WTC11 (cell line): ENCODE results near the gene DAPK1. TPM values are rescaled to one million over a fixed set of nuclear protein-coding genes. Genes with fewer than 3 reads are reported as not detected.

Experiments used
- ATAC-seq: fragments of 200-7000 bp; cut with Tn5 transposase; 2 replicates; pipeline ENCODE4 v1.10.0; 2021; ENCODE audit warnings: mild to moderate bottlenecking, moderate library complexity
- CTCF ChIA-PET: fragments of 300-600 bp; sonication (Branson Sonifier 250); formaldehyde crosslinking; loops from one replicate; lab custom pipeline; 2021; ENCODE audit warnings: antibody characterized with exemption; lab: Charles Lee
- POLR2A ChIA-PET: fragments of 350-600 bp; sonication (Branson Sonifier 250); formaldehyde crosslinking; loops from one replicate; lab custom pipeline; 2021; ENCODE audit warnings: antibody characterized with exemption; lab: Charles Lee
- DNase-seq: peaks from one replicate; pipeline ENCODE4 v3.0.0; 2021; ENCODE audit warnings: low spot score
- H3K27ac Mint-ChIP-seq: 2 replicates; pipeline ENCODE4 v1.8.0; 2021; ENCODE audit warnings: mixed read lengths
- H3K27me3 Mint-ChIP-seq: 2 replicates; pipeline ENCODE4 v1.8.0; 2021; ENCODE audit warnings: low read depth, mild to moderate bottlenecking, moderate library complexity, mixed read lengths
- H3K36me3 Mint-ChIP-seq: 2 replicates; pipeline ENCODE4 v1.8.0; 2021; ENCODE audit warnings: mixed read lengths
- H3K4me1 Mint-ChIP-seq: 2 replicates; pipeline ENCODE4 v1.8.0; 2022; ENCODE audit warnings: mixed read lengths
- H3K4me3 Mint-ChIP-seq: 2 replicates; pipeline ENCODE4 v1.8.0; 2021; ENCODE audit warnings: mild to moderate bottlenecking, moderate library complexity, mixed read lengths
- H3K9me3 Mint-ChIP-seq: 2 replicates; pipeline ENCODE4 v1.8.0; 2021; ENCODE audit warnings: mixed read lengths
- ATF2 ChIP-seq: sonication (generic); formaldehyde crosslinking; IDR thresholded peaks from 2 replicates; pipeline ENCODE4 v1.8.1; 2022; ENCODE audit warnings: low read depth, missing genetic modification reagents, borderline replicate concordance
- ATF3 ChIP-seq: sonication (generic); formaldehyde crosslinking; conservative IDR thresholded peaks from 2 replicates; pipeline ENCODE4 v1.8.1; 2022; ENCODE audit warnings: mild to moderate bottlenecking, missing genetic modification reagents
- CBFB ChIP-seq: sonication (generic); formaldehyde crosslinking; IDR thresholded peaks from 2 replicates; pipeline ENCODE4 v1.8.1; 2022; ENCODE audit warnings: mild to moderate bottlenecking, low read depth, missing genetic modification reagents
- CREM ChIP-seq: sonication (generic); formaldehyde crosslinking; IDR thresholded peaks from 2 replicates; pipeline ENCODE4 v1.8.1; 2022; ENCODE audit warnings: mild to moderate bottlenecking, missing genetic modification reagents, moderate library complexity
- E2F1 ChIP-seq: sonication (generic); formaldehyde crosslinking; IDR thresholded peaks from 2 replicates; pipeline ENCODE4 v1.8.0; 2022; ENCODE audit warnings: mild to moderate bottlenecking, missing genetic modification reagents
- ELF4 ChIP-seq: sonication (generic); formaldehyde crosslinking; IDR thresholded peaks from 2 replicates; pipeline ENCODE4 v1.8.1; 2022; ENCODE audit warnings: low read depth, mild to moderate bottlenecking, moderate library complexity, missing genetic modification reagents
- ERG ChIP-seq: fragments of 250-450 bp; sonication (Bioruptor Pico); IDR thresholded peaks from 2 replicates; pipeline ENCODE4 v1.8.0; 2021; ENCODE audit warnings: mild to moderate bottlenecking
- ETV6 ChIP-seq: sonication (generic); formaldehyde crosslinking; IDR thresholded peaks from 2 replicates; pipeline ENCODE4 v1.8.1; 2022; ENCODE audit warnings: mild to moderate bottlenecking, missing genetic modification reagents
- HMGA2 ChIP-seq: fragments of 250-450 bp; sonication (Bioruptor Pico); IDR thresholded peaks from 2 replicates; pipeline ENCODE4 v1.4.0; 2021; ENCODE audit warnings: mild to moderate bottlenecking, moderate library complexity
- JAZF1 ChIP-seq: fragments of 250-450 bp; sonication (Bioruptor Pico); IDR thresholded peaks from 2 replicates; pipeline ENCODE4 v1.9.0; 2021; ENCODE audit warnings: moderate library complexity, mild to moderate bottlenecking, inconsistent platforms
- KAT7 ChIP-seq: sonication (generic); formaldehyde crosslinking; IDR thresholded peaks from 2 replicates; pipeline ENCODE4 v1.8.1; 2023; ENCODE audit warnings: missing genetic modification reagents, mild to moderate bottlenecking, borderline replicate concordance
- MLX ChIP-seq: sonication (generic); formaldehyde crosslinking; IDR thresholded peaks from 2 replicates; pipeline ENCODE4 v1.8.1; 2023; ENCODE audit warnings: mild to moderate bottlenecking, missing genetic modification reagents, moderate library complexity
- MXD4 ChIP-seq: fragments of 250-450 bp; sonication (Bioruptor Pico); IDR thresholded peaks from 2 replicates; pipeline ENCODE4 v1.8.0; 2021; ENCODE audit warnings: mild to moderate bottlenecking, moderate library complexity, borderline replicate concordance
- NFATC4 ChIP-seq: fragments of 250-450 bp; sonication (Bioruptor Pico); IDR thresholded peaks from 2 replicates; pipeline ENCODE4 v1.9.0; 2021; ENCODE audit warnings: mild to moderate bottlenecking
- NFYB ChIP-seq: sonication (generic); formaldehyde crosslinking; conservative IDR thresholded peaks from 2 replicates; pipeline ENCODE4 v1.8.0; 2022; ENCODE audit warnings: low read depth, missing genetic modification reagents
- NR2C2 ChIP-seq: sonication (generic); formaldehyde crosslinking; IDR thresholded peaks from 2 replicates; pipeline ENCODE4 v1.8.0; 2022; ENCODE audit warnings: mild to moderate bottlenecking, missing genetic modification reagents
- OVOL2 ChIP-seq: fragments of 250-450 bp; sonication (Bioruptor Pico); IDR thresholded peaks from 2 replicates; pipeline ENCODE4 v1.9.0; 2021; ENCODE audit warnings: mild to moderate bottlenecking, borderline replicate concordance
- USF1 ChIP-seq: sonication (generic); formaldehyde crosslinking; IDR thresholded peaks from 2 replicates; pipeline ENCODE4 v1.8.0; 2022; ENCODE audit warnings: mild to moderate bottlenecking, missing genetic modification reagents
- ZBTB43 ChIP-seq: sonication (generic); formaldehyde crosslinking; IDR thresholded peaks from 2 replicates; pipeline ENCODE4 v1.8.1; 2023; ENCODE audit warnings: mild to moderate bottlenecking, missing genetic modification reagents
- ZNF263 ChIP-seq: sonication (generic); formaldehyde crosslinking; IDR thresholded peaks from 2 replicates; pipeline ENCODE4 v1.8.1; 2022; ENCODE audit warnings: low read depth, mild to moderate bottlenecking, moderate library complexity, missing genetic modification reagents
- ZNF396 ChIP-seq: fragments of 250-450 bp; sonication (Bioruptor Pico); IDR thresholded peaks from 2 replicates; pipeline ENCODE4 v1.8.0; 2021; ENCODE audit warnings: mild to moderate bottlenecking, moderate library complexity, borderline replicate concordance
- ZNF532 ChIP-seq: fragments of 250-450 bp; sonication (Bioruptor Pico); IDR thresholded peaks from 2 replicates; pipeline ENCODE4 v1.9.0; 2021; ENCODE audit warnings: mild to moderate bottlenecking, borderline replicate concordance
- ZSCAN18 ChIP-seq: fragments of 250-450 bp; sonication (Bioruptor Pico); IDR thresholded peaks from 2 replicates; pipeline ENCODE4 v2.1.2; 2022; ENCODE audit warnings: mild to moderate bottlenecking, moderate library complexity
- total RNA-seq: library from RNA; stranded (reverse); gene quantifications from 3 replicates; pipeline ENCODE4 v1.2.3, GENCODE V29; 2021

The DAPK1 gene
- total RNA-seq, 1 experiment from 2014 or later: 129 TPM

GRCh38 chr9:87542141-87542540 lies 44.5 kb downstream of the DAPK1 start:
- CTCF ChIA-PET: no interaction called here
- POLR2A ChIA-PET: no interaction called here
- H3K27ac Mint-ChIP-seq: no peak overlapping the region
- no peak for ATAC-seq
- TF ChIP-seq HMGA2 (CRISPR knock-in tag) (no peak), ZNF532 (CRISPR knock-in tag) (no peak), ELF4 (no peak), NFATC4 (CRISPR knock-in tag) (no peak), USF1 (no peak), ZNF263 (CRISPR knock-in tag) (no peak), ERG (CRISPR knock-in tag) (no peak), ZNF396 (no peak), JAZF1 (CRISPR knock-in tag) (no peak), ATF3 (CRISPR knock-in tag) (no peak), ZBTB43 (CRISPR knock-in tag) (no peak), CREM (CRISPR knock-in tag) (no peak), OVOL2 (no peak), ATF2 (CRISPR knock-in tag) (no peak), NR2C2 (no peak), MXD4 (CRISPR knock-in tag) (no peak)
- no peak overlapping the region for H3K4me3 Mint-ChIP-seq
- H3K36me3 Mint-ChIP-seq: peaks cover 19% of the 10 kb centered on the region
- peaks cover 34% of the 10 kb centered on the region for H3K4me1 Mint-ChIP-seq
- H3K27me3 Mint-ChIP-seq: no peaks in the 10 kb centered on the region
- DNase-seq: no peak
- no peaks in the 10 kb centered on the region for H3K9me3 Mint-ChIP-seq

- Mint-ChIP-seq H3K36me3 (peaks cover 20% of the 10 kb centered on the region), H3K4me1 (peaks cover 31% of the 10 kb centered on the region), H3K4me3 (no peak overlapping the region), H3K27ac (0 out of 2 replicates have a peak overlapping the region, but pooled peaks have one; percentile 57), H3K27me3 (no peaks in the 10 kb centered on the region), H3K9me3 (no peaks in the 10 kb centered on the region)
- DNase-seq: no peak
- ATAC-seq: no peak
- POLR2A ChIA-PET: no interaction called here
- CTCF ChIA-PET: no interaction called here
- TF ChIP-seq KAT7: no peak
- no peak for TF ChIP-seq MLX (CRISPR knock-in tag)
- no peak for TF ChIP-seq NFYB
- no peak for TF ChIP-seq ZSCAN18 (CRISPR knock-in tag)
- TF ChIP-seq ZBTB43 (CRISPR knock-in tag): no peak
- TF ChIP-seq E2F1 (CRISPR knock-in tag): no peak
- TF ChIP-seq CBFB: no peak
- TF ChIP-seq ETV6 (CRISPR knock-in tag): no peak
Observed at GRCh38 chr9:87543251-87543650, 45.6 kb downstream of the DAPK1 start.
